ENCODE measurements around the gene CPEB4. TPM values are rescaled to one million over a fixed set of nuclear protein-coding genes. Genes with fewer than 3 reads are reported as not detected.

The CPEB4 gene
- total and polyA plus RNA-seq, 2 of the 8 experiments (the other 6 are each of a cell fraction or from before 2014, with no cell fraction given) = 8.4 to 13.4 TPM

DNA sequence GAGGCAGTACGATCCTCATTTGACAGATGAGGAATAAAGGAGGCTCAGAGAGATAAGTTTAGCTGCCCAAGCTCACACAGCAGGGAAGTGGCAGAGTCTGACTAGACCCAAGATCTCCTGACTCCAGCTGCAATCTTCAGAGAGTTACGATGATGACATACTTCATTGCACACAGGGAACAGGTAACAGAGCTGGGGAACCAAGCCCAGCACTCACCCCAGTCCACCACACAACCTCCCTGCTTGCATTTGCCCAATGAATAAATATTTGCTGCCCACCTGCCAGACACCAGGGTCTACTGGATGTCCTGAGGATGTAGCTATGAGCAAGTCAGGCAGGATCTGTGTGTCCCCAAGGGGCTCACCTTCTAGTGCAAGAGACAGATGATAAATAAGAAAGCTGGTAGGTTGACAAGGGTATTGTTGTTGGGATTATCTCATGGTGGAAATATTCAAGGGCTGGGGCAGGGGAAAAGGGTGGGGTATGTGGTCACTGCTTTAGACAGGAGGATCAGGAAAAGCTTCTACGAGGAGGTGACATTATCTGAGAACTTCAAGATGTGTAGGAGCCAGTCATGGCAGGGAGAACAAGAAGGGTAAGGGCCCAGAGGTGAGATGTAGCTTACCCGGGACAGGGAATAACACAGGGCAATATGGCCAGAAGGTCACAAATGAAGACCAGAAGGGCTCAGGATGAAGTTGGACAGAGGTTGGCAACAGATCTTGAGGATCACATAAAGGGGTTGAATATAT, 28.6 kb upstream of the CPEB4 start:
- H3K9ac ChIP-seq (replicated peaks in 1 of 4; ENCODE audit: extremely low read depth in 1 of 4, low read depth in 3 of 4, low read length in 3 of 4) = no peak overlapping the region
- FAIRE-seq = no peak
- no peaks in the 10 kb centered on the region for H3K27me3 ChIP-seq (replicated peaks in 1 of 4; ENCODE audit: control insufficient read depth in 3 of 4, extremely low read depth in 1 of 4, insufficient read depth in 3 of 4, low read length in 3 of 4)
- H4K91ac ChIP-seq (replicated peaks; ENCODE audit: insufficient read length, low read length) = no peak overlapping the region
- no peak overlapping the region for H2AK5ac ChIP-seq (ENCODE audit: low read depth, low read length)
- H3K23ac ChIP-seq (ENCODE audit: insufficient read length) = no peak overlapping the region
- H2BK20ac ChIP-seq (ENCODE audit: low read length) = no peak overlapping the region
- 87% methylated on average over 4 of the region's 4 CpGs; no CpG with 5 or more reads in 1 of the 2 experiments for WGBS, 2 experiments (ENCODE audit: extremely low coverage in 1 of 2, insufficient coverage in 1 of 2, insufficient read length in 1 of 2, insufficient replicate concordance in 2 of 2, low coverage in 1 of 2, low lambda C conversion rate in 2 of 2, missing lambda C conversion rate in 1 of 2)
- H3K4ac ChIP-seq (replicated peaks; ENCODE audit: insufficient read length, low read depth, low read length) = no peak overlapping the region
- H3K27ac ChIP-seq (ENCODE audit: low read depth, low read length) = no peak overlapping the region
- H3K56ac ChIP-seq (replicated peaks; ENCODE audit: insufficient read length, low read depth, low read length) = no peak overlapping the region
- no peak overlapping the region for H2AFZ ChIP-seq (ENCODE audit: low read length)
- no peak overlapping the region for H3K4me2 ChIP-seq (ENCODE audit: insufficient read depth in 1 of 2, low read depth in 2 of 2, low read length in 2 of 2)
- H2BK15ac ChIP-seq (ENCODE audit: low read length) = peak overlapping the region; percentile 84; the same call in 1 of the 2 replicates
- POLR2A ChIA-PET (ENCODE audit: partially characterized antibody) = no interaction called here
- H2BK12ac ChIP-seq (ENCODE audit: low read depth, low read length) = no peak overlapping the region
- DNase-seq (ENCODE audit: low read depth in 1 of 2, low spot score in 2 of 2) = no peak
- no peaks in the 10 kb centered on the region for H3K36me3 ChIP-seq (ENCODE audit: control insufficient read depth in 2 of 4, insufficient read depth in 4 of 4, low read length in 3 of 4)
- H4K20me1 ChIP-seq (replicated peaks in 1 of 2; ENCODE audit: control insufficient read depth in 1 of 2, insufficient read depth in 2 of 2, low read length in 2 of 2) = no peaks in the 10 kb centered on the region
- H4K5ac ChIP-seq (ENCODE audit: insufficient read length, low read depth, low read length) = no peak overlapping the region
- no peak for TF ChIP-seq CHD2 (IDR thresholded peaks at IDR 0.05; ENCODE audit: low read length)
- no peak for TF ChIP-seq KDM4A (IDR thresholded peaks at IDR 0.05; ENCODE audit: low read depth, low read length, severe bottlenecking)
- no peak for TF ChIP-seq SUZ12 (IDR thresholded peaks at IDR 0.05; ENCODE audit: low read length)
- no peak for TF ChIP-seq TBP (IDR thresholded peaks at IDR 0.05; ENCODE audit: low read depth, low read length)
- no peak for TF ChIP-seq POLR2AphosphoS5 (IDR thresholded peaks at IDR 0.05; ENCODE audit: low read depth, low read length)
- TF ChIP-seq FOSL1 (IDR thresholded peaks at IDR 0.05; ENCODE audit: insufficient read depth, low read depth, low read length) = no peak
- TF ChIP-seq BACH1 (IDR thresholded peaks at IDR 0.05; ENCODE audit: low read length) = no peak
- TF ChIP-seq CTBP2 (IDR thresholded peaks at IDR 0.05; ENCODE audit: borderline replicate concordance, insufficient read depth, insufficient read length, low read length) = no peak
- no peak for TF ChIP-seq NANOG (IDR thresholded peaks at IDR 0.05; ENCODE audit: insufficient read depth, low read depth, low read length, poor library complexity, severe bottlenecking)
- TF ChIP-seq POU5F1 (IDR thresholded peaks at IDR 0.05; ENCODE audit: low read depth, low read length) = no peak
- no peaks in the 10 kb centered on the region for H3K9me3 ChIP-seq (ENCODE audit: insufficient read depth in 2 of 2, low read depth in 1 of 2, low read length in 1 of 2)
- CTCF ChIA-PET (ENCODE audit: partially characterized antibody) = interaction anchor here (0.8 to 1.0 kb wide), 3 partner anchors 73 to 244 kb away, joined by 3 read pairs; no protein-coding TSS in a partner anchor
- no peak overlapping the region for H2BK5ac ChIP-seq (ENCODE audit: low read depth, low read length)
- H2BK120ac ChIP-seq (replicated peaks; ENCODE audit: low read depth, low read length) = no peak overlapping the region
- no peaks in the 10 kb centered on the region for H3K23me2 ChIP-seq (ENCODE audit: low read depth, low read length)
- no peak overlapping the region for H3K14ac ChIP-seq (ENCODE audit: insufficient read length)
- no peak overlapping the region for H3K4me3 ChIP-seq (ENCODE audit: extremely low read depth in 1 of 4, insufficient read depth in 2 of 4, low read depth in 3 of 4, low read length in 4 of 4)
- no peak overlapping the region for H4K8ac ChIP-seq (ENCODE audit: extremely low read depth, insufficient read depth, low read length)
- no peaks in the 10 kb centered on the region for H3K79me1 ChIP-seq (ENCODE audit: low read depth, low read length)
- H3K4me1 ChIP-seq (replicated peaks in 1 of 4; ENCODE audit: control insufficient read depth in 3 of 4, insufficient read depth in 4 of 4, low read length in 3 of 4) = no peaks in the 10 kb centered on the region
- no peak overlapping the region for H3K18ac ChIP-seq (ENCODE audit: extremely low read depth, low read length)
- no peaks in the 10 kb centered on the region for H3K79me2 ChIP-seq (ENCODE audit: control insufficient read depth in 1 of 2, insufficient read depth in 2 of 2, low read length in 2 of 2)

Measured in H1 (cell line).